Panc1 (cell line): ENCODE measurements around the gene REXO2.

Experiments used
- CTCF ChIP-seq: fragments of 450-650 bp; IDR thresholded peaks from 2 replicates; pipeline ENCODE4 v1.5.1; 2017; ENCODE audit warnings: mild to moderate bottlenecking
- POLR2AphosphoS5 ChIP-seq: IDR thresholded peaks from 2 replicates; pipeline ENCODE4 v1.6.1; 2012; ENCODE audit warnings: mild to moderate bottlenecking, low read depth, low read length, moderate library complexity
- SIN3A ChIP-seq: IDR thresholded peaks from 2 replicates; pipeline ENCODE4 v1.6.1; 2012; ENCODE audit warnings: low read depth, mild to moderate bottlenecking, low read length, moderate library complexity, borderline replicate concordance; ENCODE audit not compliant: insufficient read depth

DNA sequence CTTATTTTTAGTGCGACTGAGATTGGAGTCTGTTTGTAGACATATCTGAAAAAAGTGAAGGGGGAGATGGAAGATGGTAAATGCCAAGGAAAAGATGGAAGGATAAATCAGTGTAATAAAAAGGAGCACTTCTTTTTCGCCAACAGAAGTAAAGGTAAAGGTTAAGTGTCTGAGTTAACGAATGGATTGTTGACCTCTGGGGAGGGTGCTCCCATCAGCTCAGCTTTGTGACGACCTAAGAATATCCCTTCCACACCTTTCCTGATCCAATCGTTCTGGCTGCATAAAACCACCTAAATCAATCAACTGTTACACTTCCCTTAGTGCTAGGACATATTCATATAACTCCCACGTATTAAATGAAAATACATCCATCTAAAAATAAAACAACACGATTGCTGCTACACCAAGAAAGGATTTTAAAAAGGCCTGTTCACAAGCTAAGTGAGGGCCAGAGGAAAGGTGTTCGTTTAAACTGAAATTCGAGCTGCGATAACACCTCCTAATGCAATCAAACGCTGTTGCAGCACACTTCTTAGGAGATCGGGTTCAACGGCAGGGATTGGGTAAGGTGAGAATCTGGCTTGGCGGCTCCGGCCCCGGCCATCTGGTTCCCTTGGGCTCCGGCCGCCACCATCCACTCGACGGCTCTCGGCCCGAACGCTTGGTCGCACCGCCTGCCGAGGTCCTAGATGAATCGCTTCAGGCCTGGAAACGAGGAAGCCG lies 39.6 kb upstream of the REXO2 start:
- TF ChIP-seq CTCF (no peak), SIN3A (no peak), POLR2AphosphoS5 (no peak)
